Loucy (cell line): Measurements from ENCODE around the gene TPRG1L.

Experiments
- H2AFZ ChIP-seq: fragments of 200-600 bp; sonication (generic); 2 replicates; pipeline ENCODE4 v1.6.0; 2016; ENCODE audit warnings: antibody characterized with exemption, mild to moderate bottlenecking, low read length, moderate library complexity
- H3F3A ChIP-seq: fragments of 200-600 bp; 2 replicates; pipeline ENCODE4 v1.6.0; 2016; ENCODE audit warnings: antibody characterized with exemption, low read depth, mild to moderate bottlenecking
- H3K27me3 ChIP-seq: fragments of 200-600 bp; sonication (generic); 2 replicates; pipeline ENCODE4 v1.6.1; 2014; ENCODE audit warnings: low read length, mild to moderate bottlenecking; ENCODE audit not compliant: insufficient read depth, poor library complexity, severe bottlenecking
- H3K36me3 ChIP-seq: fragments of 200-600 bp; sonication (generic); 2 replicates; pipeline ENCODE4 v1.6.1; 2016; ENCODE audit warnings: low read length; ENCODE audit not compliant: insufficient read depth
- H3K4me1 ChIP-seq: fragments of 200-600 bp; sonication (generic); 2 replicates; pipeline ENCODE4 v1.5.1; 2014; ENCODE audit warnings: low read length, mild to moderate bottlenecking; ENCODE audit not compliant: insufficient read depth, poor library complexity, severe bottlenecking
- H3K4me2 ChIP-seq: fragments of 200-600 bp; sonication (generic); 2 replicates; pipeline ENCODE4 v1.6.0; 2014; ENCODE audit warnings: antibody characterized with exemption, low read length, low read depth, mild to moderate bottlenecking; ENCODE audit not compliant: poor library complexity, severe bottlenecking
- H3K4me3 ChIP-seq: fragments of 200-600 bp; sonication (generic); 2 replicates; pipeline ENCODE4 v1.5.1; 2014; ENCODE audit warnings: low read length, mild to moderate bottlenecking, mixed read lengths; ENCODE audit not compliant: poor library complexity, severe bottlenecking
- H3K79me2 ChIP-seq: fragments of 200-600 bp; sonication (generic); 2 replicates; pipeline ENCODE4 v1.6.1; 2014; ENCODE audit warnings: low read length; ENCODE audit not compliant: insufficient read depth
- H3K9ac ChIP-seq: fragments of 200-600 bp; sonication (generic); 2 replicates; pipeline ENCODE4 v1.6.0; 2014; ENCODE audit warnings: mild to moderate bottlenecking, low read depth, low read length, moderate library complexity; ENCODE audit not compliant: poor library complexity, severe bottlenecking
- H3K9me2 ChIP-seq: fragments of 200-600 bp; sonication (generic); replicated peaks from 2 replicates; pipeline ENCODE4 v1.6.1; 2016; ENCODE audit warnings: low read depth, low read length, mixed read lengths
- H3K9me3 ChIP-seq: fragments of 200-600 bp; sonication (generic); 2 replicates; pipeline ENCODE4 v1.6.1; 2014; ENCODE audit warnings: mild to moderate bottlenecking, antibody characterized with exemption, low read length, low read depth; ENCODE audit not compliant: insufficient read depth
- H4K20me1 ChIP-seq: fragments of 200-600 bp; sonication (generic); 2 replicates; pipeline ENCODE4 v1.6.0; 2014; ENCODE audit warnings: antibody characterized with exemption, low read length, mild to moderate bottlenecking; ENCODE audit not compliant: insufficient read depth, poor library complexity, severe bottlenecking
- EZH2phosphoT487 ChIP-seq: fragments of 200-600 bp; IDR thresholded peaks from 2 replicates; pipeline ENCODE4 v1.6.1; 2018; ENCODE audit warnings: antibody characterized with exemption, mild to moderate bottlenecking, moderate library complexity, borderline replicate concordance
- TF ChIP-seq, protein P1 (sequence below): fragments of 200-600 bp; sonication (generic); conservative IDR thresholded peaks from 2 replicates; pipeline ENCODE4 v1.5.1; 2014; ENCODE audit warnings: mild to moderate bottlenecking, antibody characterized with exemption, low read length

Gene TPRG1L

GRCh38 chr1:3636531-3636930 is 11.7 kb downstream of the TPRG1L start:
- Histone ChIP-seq H3K4me2 (no peak overlapping the region), H2AFZ (no peak overlapping the region), H3K4me1 (no peaks in the 10 kb centered on the region), H3K9me2 (no peaks in the 10 kb centered on the region), H3K27me3 (no peaks in the 10 kb centered on the region), H3F3A (no peaks in the 10 kb centered on the region), H3K79me2 (no peaks in the 10 kb centered on the region), H3K36me3 (peaks cover 49% of the 10 kb centered on the region; the same call in 1 of the 2 replicates), H3K4me3 (no peak overlapping the region), H3K9ac (no peak overlapping the region), H3K9me3 (no peaks in the 10 kb centered on the region), H4K20me1 (no peaks in the 10 kb centered on the region)
- TF ChIP-seq EZH2phosphoT487: no peak
- TF ChIP-seq, protein P1, sequence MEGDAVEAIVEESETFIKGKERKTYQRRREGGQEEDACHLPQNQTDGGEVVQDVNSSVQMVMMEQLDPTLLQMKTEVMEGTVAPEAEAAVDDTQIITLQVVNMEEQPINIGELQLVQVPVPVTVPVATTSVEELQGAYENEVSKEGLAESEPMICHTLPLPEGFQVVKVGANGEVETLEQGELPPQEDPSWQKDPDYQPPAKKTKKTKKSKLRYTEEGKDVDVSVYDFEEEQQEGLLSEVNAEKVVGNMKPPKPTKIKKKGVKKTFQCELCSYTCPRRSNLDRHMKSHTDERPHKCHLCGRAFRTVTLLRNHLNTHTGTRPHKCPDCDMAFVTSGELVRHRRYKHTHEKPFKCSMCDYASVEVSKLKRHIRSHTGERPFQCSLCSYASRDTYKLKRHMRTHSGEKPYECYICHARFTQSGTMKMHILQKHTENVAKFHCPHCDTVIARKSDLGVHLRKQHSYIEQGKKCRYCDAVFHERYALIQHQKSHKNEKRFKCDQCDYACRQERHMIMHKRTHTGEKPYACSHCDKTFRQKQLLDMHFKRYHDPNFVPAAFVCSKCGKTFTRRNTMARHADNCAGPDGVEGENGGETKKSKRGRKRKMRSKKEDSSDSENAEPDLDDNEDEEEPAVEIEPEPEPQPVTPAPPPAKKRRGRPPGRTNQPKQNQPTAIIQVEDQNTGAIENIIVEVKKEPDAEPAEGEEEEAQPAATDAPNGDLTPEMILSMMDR: no peak

GRCh38 chr1:3638027-3638426 is 13.2 kb downstream of the TPRG1L start:
- Histone ChIP-seq H3K9me2 (no peaks in the 10 kb centered on the region), H3K79me2 (no peaks in the 10 kb centered on the region), H3K36me3 (peaks cover 49% of the 10 kb centered on the region; the same call in 1 of the 2 replicates), H3K4me2 (no peak overlapping the region), H3K27me3 (no peaks in the 10 kb centered on the region), H3K9me3 (no peaks in the 10 kb centered on the region), H3K4me3 (no peak overlapping the region), H3K9ac (no peak overlapping the region), H3K4me1 (no peaks in the 10 kb centered on the region), H4K20me1 (no peaks in the 10 kb centered on the region), H3F3A (no peaks in the 10 kb centered on the region), H2AFZ (no peak overlapping the region)
- TF ChIP-seq, protein P1: no peak
- TF ChIP-seq EZH2phosphoT487: no peak

- Histone ChIP-seq H2AFZ (no peak overlapping the region), H3K4me3 (no peak overlapping the region), H3K9ac (no peak overlapping the region), H3F3A (no peaks in the 10 kb centered on the region), H3K27me3 (no peaks in the 10 kb centered on the region), H3K36me3 (peaks cover 48% of the 10 kb centered on the region; the same call in 1 of the 2 replicates), H3K79me2 (no peaks in the 10 kb centered on the region), H4K20me1 (no peaks in the 10 kb centered on the region), H3K4me2 (no peak overlapping the region), H3K4me1 (no peaks in the 10 kb centered on the region), H3K9me3 (no peaks in the 10 kb centered on the region), H3K9me2 (no peaks in the 10 kb centered on the region)
- TF ChIP-seq, protein P1: no peak
- TF ChIP-seq EZH2phosphoT487: no peak
Observed at GRCh38 chr1:3638676-3639075, 13.9 kb downstream of the TPRG1L start.
